Activated CD4-positive, alpha-beta T cell treated with anti-CD3 and anti-CD28 coated beads, Interleukin-2, amount 10 ng/mL, durations not matched to agents 24 days and 14 days (primary cell): ENCODE results near the gene NTPCR. TPM values are rescaled to one million over a fixed set of nuclear protein-coding genes. Genes with fewer than 3 reads are reported as not detected.

Experiments
- DNase-seq: peaks from one replicate; pipeline ENCODE4 v3.0.0; 2022
- H3K27ac Mint-ChIP-seq: one replicate; pipeline ENCODE4 v1.8.0; 2022; ENCODE audit warnings: mild to moderate bottlenecking, mixed read lengths
- H3K27me3 Mint-ChIP-seq: one replicate; pipeline ENCODE4 v1.8.0; 2022; ENCODE audit warnings: mixed read lengths
- H3K36me3 Mint-ChIP-seq: one replicate; pipeline ENCODE4 v1.8.0; 2022; ENCODE audit warnings: low read depth, mild to moderate bottlenecking, mixed read lengths
- H3K4me1 Mint-ChIP-seq: one replicate; pipeline ENCODE4 v1.8.0; 2021; ENCODE audit warnings: mixed read lengths
- H3K4me3 Mint-ChIP-seq: one replicate; pipeline ENCODE4 v1.8.0; 2022; ENCODE audit warnings: mild to moderate bottlenecking, moderate library complexity, mixed read lengths
- H3K9me3 Mint-ChIP-seq: one replicate; pipeline ENCODE4 v1.8.0; 2021; ENCODE audit warnings: mixed read lengths
- intact Hi-C: fragments of 100-400 bp; cut with micrococcal nuclease; formaldehyde crosslinking; loops from one replicate; pipeline ENCODE4 v1.15.1; 2023
- total RNA-seq: library from RNA; stranded (reverse); gene quantifications from 2 replicates; pipeline ENCODE4 v1.2.3, GENCODE V29; 2022

Gene NTPCR
- total RNA-seq, 1 donor from 2014 or later: 30.5 TPM

DNA sequence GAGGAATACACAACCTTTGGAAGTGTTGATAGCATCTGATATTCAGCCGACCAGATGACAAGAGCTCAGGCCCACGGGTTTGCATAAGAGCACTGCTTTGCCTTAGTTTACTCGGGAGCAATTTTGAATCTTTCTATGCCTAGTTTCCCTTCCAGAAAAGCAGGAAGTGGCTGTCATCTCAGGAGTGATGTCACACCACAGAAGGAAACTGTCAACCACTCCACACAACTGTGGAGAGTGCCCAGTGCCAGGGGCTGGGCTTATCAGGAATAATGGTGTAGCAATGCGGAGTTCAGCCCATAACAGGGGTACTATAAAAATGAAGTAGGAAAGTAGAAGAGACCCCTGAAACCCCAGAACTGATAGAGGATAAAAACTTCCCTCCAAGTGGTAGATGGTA lies 28.4 kb downstream of the NTPCR start:
- intact Hi-C loops: no loop called here
- Mint-ChIP-seq H3K4me3 (no peak overlapping the region), H3K4me1 (peaks cover 25% of the 10 kb centered on the region), H3K27me3 (no peaks in the 10 kb centered on the region), H3K36me3 (peaks cover 49% of the 10 kb centered on the region), H3K9me3 (peaks cover 9% of the 10 kb centered on the region), H3K27ac (no peak overlapping the region)
- DNase-seq: no peak

DNA sequence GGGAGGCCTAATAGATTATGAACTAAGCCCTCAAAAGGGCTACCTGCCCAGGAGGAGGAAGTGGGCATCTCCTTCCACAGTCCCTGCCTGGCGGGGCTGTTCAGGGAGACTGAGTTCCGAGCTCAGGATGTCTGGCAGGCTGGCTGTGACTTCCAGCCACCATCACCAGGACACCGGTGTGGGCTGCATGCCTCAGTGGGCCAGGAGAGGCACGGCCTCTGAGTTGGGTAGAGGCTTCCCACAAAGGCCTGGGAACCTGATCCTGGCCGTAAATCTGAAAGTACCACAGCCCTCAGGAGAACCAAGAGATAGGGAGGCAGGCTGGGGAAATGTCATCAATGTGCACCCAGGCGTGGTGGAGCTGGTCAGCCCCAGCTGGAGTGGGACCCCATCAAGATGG lies 29.1 kb downstream of the NTPCR start:
- Mint-ChIP-seq H3K9me3 (peaks cover 2% of the 10 kb centered on the region), H3K4me1 (peaks cover 25% of the 10 kb centered on the region), H3K36me3 (peaks cover 42% of the 10 kb centered on the region), H3K27ac (no peak overlapping the region), H3K27me3 (no peaks in the 10 kb centered on the region), H3K4me3 (no peak overlapping the region)
- intact Hi-C loops: no loop called here
- DNase-seq: no peak

DNA sequence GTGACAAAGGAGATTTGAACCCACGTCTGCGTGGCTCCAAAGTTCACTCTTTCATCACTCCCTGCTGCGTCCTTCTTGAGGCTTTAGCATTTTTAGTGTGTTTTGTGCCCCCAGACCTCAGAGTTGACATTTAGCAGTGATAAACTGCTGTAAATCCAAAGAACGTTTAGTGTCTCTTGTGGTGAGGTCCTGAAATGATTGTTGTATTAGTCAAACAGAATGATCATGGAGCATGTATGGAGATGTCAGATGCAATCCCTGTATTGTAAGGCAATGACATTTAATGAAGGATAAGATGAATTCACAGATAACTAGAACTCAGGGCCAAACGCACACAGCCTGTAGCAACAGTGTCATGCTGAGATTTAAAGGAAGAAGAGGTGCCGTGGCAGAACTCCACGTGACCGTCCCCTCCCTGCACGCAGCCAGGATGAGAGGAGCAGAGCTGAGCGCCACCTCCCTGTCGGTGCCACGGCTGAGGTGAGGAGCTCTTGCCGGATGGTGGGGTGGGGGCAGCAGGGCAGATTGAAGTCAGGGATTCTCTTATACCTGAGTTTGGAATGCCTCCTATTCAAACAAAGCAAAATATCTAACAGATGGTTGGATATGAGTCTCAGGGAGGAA lies 30.1 kb downstream of the NTPCR start:
- intact Hi-C loops: no loop called here
- DNase-seq: no peak
- peaks cover 36% of the 10 kb centered on the region for H3K36me3 Mint-ChIP-seq
- no peaks in the 10 kb centered on the region for H3K27me3 Mint-ChIP-seq
- no peak overlapping the region for H3K27ac Mint-ChIP-seq
- H3K4me3 Mint-ChIP-seq: no peak overlapping the region
- no peaks in the 10 kb centered on the region for H3K9me3 Mint-ChIP-seq
- peaks cover 23% of the 10 kb centered on the region for H3K4me1 Mint-ChIP-seq

DNA sequence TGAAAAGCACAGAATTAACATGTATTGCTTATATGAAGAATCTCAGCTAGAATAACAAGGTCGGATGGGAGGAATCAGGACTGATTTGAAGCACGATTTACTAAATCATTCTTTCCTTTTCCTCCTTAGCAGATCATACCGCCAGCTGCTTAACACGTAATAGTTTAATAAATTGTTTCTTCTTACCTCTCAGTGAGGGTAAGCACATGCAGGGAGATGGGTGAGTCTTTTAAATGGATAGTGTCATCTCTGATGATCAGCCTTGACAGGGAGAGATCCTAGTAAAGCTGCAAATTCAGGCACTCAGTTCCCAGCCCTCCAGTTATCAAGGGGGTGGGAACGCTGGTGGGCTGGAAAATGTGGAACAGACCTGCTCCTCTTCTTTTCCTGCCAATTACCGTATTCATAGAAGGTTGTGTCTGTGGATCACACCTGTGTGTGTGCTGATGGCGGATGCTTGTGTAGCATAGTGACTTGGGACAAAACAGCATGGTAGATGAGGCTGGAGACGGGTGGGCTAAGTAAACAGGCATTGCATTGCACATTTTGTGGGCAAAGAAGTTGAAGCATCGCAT lies 30.7 kb downstream of the NTPCR start:
- H3K27ac Mint-ChIP-seq: no peak overlapping the region
- H3K9me3 Mint-ChIP-seq: no peaks in the 10 kb centered on the region
- intact Hi-C loops: no loop called here
- H3K36me3 Mint-ChIP-seq: peaks cover 32% of the 10 kb centered on the region
- H3K27me3 Mint-ChIP-seq: no peaks in the 10 kb centered on the region
- H3K4me3 Mint-ChIP-seq: no peak overlapping the region
- peaks cover 23% of the 10 kb centered on the region for H3K4me1 Mint-ChIP-seq
- no peak for DNase-seq

GRCh38 chr1:232982238-232982944 lies 32.0 kb downstream of the NTPCR start:
- intact Hi-C loops: no loop called here
- H3K9me3 Mint-ChIP-seq: no peaks in the 10 kb centered on the region
- H3K27me3 Mint-ChIP-seq: no peaks in the 10 kb centered on the region

DNA sequence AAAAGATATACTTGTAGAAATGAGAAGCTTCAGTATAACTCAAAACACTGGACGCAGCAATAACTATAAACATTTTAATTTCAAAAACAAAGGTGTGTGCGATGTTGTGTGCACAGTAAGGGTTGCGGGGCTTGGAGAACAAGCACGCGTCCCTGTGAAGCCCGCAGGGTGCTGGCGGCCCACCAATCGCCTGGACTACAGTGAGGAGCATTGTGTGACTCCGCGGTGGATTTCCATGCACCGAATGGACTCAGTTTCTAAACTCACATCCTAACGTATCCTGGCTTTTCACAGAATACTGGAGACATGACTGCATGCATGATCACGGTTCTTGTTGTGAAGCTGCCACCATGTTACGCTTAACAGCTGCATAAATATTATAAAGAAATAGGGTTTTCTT lies 33.0 kb downstream of the NTPCR start:
- H3K27me3 Mint-ChIP-seq: no peaks in the 10 kb centered on the region
- intact Hi-C loops: no loop called here
- H3K4me3 Mint-ChIP-seq: no peak overlapping the region
- no peak for DNase-seq
- no peak overlapping the region for H3K27ac Mint-ChIP-seq
- peaks cover 20% of the 10 kb centered on the region for H3K36me3 Mint-ChIP-seq
- H3K4me1 Mint-ChIP-seq: peaks cover 9% of the 10 kb centered on the region
- no peaks in the 10 kb centered on the region for H3K9me3 Mint-ChIP-seq

More at GRCh38 chr1:232982238-232982944, 32.0 kb downstream of the NTPCR start:
- DNase-seq: no peak
- peaks cover 19% of the 10 kb centered on the region for H3K4me1 Mint-ChIP-seq
- H3K36me3 Mint-ChIP-seq: peaks cover 24% of the 10 kb centered on the region
- H3K4me3 Mint-ChIP-seq: no peak overlapping the region
- no peak overlapping the region for H3K27ac Mint-ChIP-seq

DNA sequence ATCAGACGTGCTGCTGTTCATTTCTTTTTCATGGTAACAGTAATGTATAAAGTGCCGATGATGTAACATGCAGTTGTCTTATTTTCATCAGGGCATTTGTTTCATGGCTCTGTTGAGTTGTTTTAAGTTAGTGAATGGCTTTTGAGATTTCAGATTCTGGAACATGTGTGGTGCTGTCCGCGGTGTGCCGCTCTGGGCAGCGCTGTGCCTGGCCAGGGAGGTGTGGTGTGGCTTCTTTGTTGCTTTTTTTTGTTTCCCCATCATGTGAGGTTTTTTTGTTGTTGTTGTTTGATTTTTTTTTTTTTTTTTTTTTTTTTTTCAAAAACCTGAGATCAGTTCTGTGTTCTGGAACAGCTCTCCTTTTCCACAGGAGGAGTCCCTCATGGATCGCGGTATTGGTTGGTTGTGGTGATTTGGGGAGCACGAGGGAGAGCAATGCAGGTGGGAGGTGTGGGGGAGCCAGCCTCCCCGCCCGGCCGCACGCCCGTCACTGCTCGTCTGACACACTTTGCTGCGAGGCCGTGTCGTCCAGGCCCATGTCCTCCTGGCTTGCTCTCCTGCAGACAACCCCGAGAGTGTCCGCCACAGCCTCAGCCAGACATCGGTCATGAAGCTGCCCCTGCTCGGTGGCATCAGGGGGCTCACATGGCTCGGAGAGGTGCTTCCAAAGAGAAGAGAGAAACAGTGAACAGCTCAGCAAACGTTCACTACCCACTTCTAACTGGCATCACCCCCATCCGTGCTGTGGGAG lies 33.6 kb downstream of the NTPCR start:
- no peak overlapping the region for H3K27ac Mint-ChIP-seq
- H3K27me3 Mint-ChIP-seq: no peaks in the 10 kb centered on the region
- H3K9me3 Mint-ChIP-seq: no peaks in the 10 kb centered on the region
- DNase-seq: no peak
- intact Hi-C loops: no loop called here
- H3K36me3 Mint-ChIP-seq: peaks cover 17% of the 10 kb centered on the region
- H3K4me1 Mint-ChIP-seq: peaks cover 5% of the 10 kb centered on the region
- no peak overlapping the region for H3K4me3 Mint-ChIP-seq

GRCh38 chr1:232984577-232985425 lies 34.4 kb downstream of the NTPCR start:
- Mint-ChIP-seq H3K9me3 (no peaks in the 10 kb centered on the region), H3K4me3 (no peak overlapping the region), H3K4me1 (no peaks in the 10 kb centered on the region), H3K27ac (no peak overlapping the region), H3K27me3 (no peaks in the 10 kb centered on the region), H3K36me3 (peaks cover 14% of the 10 kb centered on the region)
- no peak for DNase-seq
- intact Hi-C loops: no loop called here

GRCh38 chr1:232985882-232986526 lies 35.6 kb downstream of the NTPCR start:
- peaks cover 6% of the 10 kb centered on the region for H3K36me3 Mint-ChIP-seq
- no peak overlapping the region for H3K4me3 Mint-ChIP-seq
- H3K4me1 Mint-ChIP-seq: peaks cover 1% of the 10 kb centered on the region
- H3K27ac Mint-ChIP-seq: no peak overlapping the region
- H3K27me3 Mint-ChIP-seq: no peaks in the 10 kb centered on the region
- H3K9me3 Mint-ChIP-seq: no peaks in the 10 kb centered on the region
- no peak for DNase-seq
- intact Hi-C loops: no loop called here

- no peaks in the 10 kb centered on the region for H3K9me3 Mint-ChIP-seq
- intact Hi-C loops: no loop called here
- peaks cover 11% of the 10 kb centered on the region for H3K36me3 Mint-ChIP-seq
- DNase-seq: no peak
- H3K4me3 Mint-ChIP-seq: no peak overlapping the region
- H3K27ac Mint-ChIP-seq: no peak overlapping the region
- H3K27me3 Mint-ChIP-seq: no peaks in the 10 kb centered on the region
- peaks cover 6% of the 10 kb centered on the region for H3K4me1 Mint-ChIP-seq
Observed at GRCh38 chr1:232986527-232986922, 36.1 kb downstream of the NTPCR start.

GRCh38 chr1:232987046-232987773 lies 36.8 kb downstream of the NTPCR start:
- Mint-ChIP-seq H3K27ac (no peak overlapping the region), H3K36me3 (peaks cover 13% of the 10 kb centered on the region)

GRCh38 chr1:232987774-232988140 lies 37.3 kb downstream of the NTPCR start:
- intact Hi-C loops: no loop called here
- no peak overlapping the region for H3K27ac Mint-ChIP-seq
- no peak overlapping the region for H3K4me3 Mint-ChIP-seq
- H3K4me1 Mint-ChIP-seq: peaks cover 6% of the 10 kb centered on the region
- no peaks in the 10 kb centered on the region for H3K9me3 Mint-ChIP-seq
- H3K27me3 Mint-ChIP-seq: no peaks in the 10 kb centered on the region
- no peak for DNase-seq
- peaks cover 18% of the 10 kb centered on the region for H3K36me3 Mint-ChIP-seq

More at GRCh38 chr1:232987046-232987773, 36.8 kb downstream of the NTPCR start:
- H3K27me3 Mint-ChIP-seq: no peaks in the 10 kb centered on the region
- H3K9me3 Mint-ChIP-seq: no peaks in the 10 kb centered on the region
- no peak for DNase-seq
- intact Hi-C loops: no loop called here
- H3K4me1 Mint-ChIP-seq: peaks cover 6% of the 10 kb centered on the region
- no peak overlapping the region for H3K4me3 Mint-ChIP-seq
